ENCODE data around the gene COL23A1. TPM values are rescaled to one million over a fixed set of nuclear protein-coding genes. Genes with fewer than 3 reads are reported as not detected.

COL23A1 gene
- total RNA-seq, 4 donors from 2014 or later: 0.83 to 1.8 (median 1.5) TPM

- no peaks in the 10 kb centered on the region for H3K27me3 ChIP-seq
- WGBS: 50% methylated on average over 4 of the region's 4 CpGs
- no peaks in the 10 kb centered on the region for H3K4me1 ChIP-seq
- intact Hi-C loops (cut with DNase I): no loop called here
- H3K36me3 ChIP-seq: no peaks in the 10 kb centered on the region
- H3K9me3 ChIP-seq: no peaks in the 10 kb centered on the region
- H3K4me3 ChIP-seq: no peak overlapping the region
- TF ChIP-seq POLR2A (IDR thresholded peaks at IDR 0.05; ENCODE audit: low read depth) (no peak), EP300 (IDR thresholded peaks at IDR 0.05) (no peak), CTCF (IDR thresholded peaks at IDR 0.05) (no peak), POLR2AphosphoS5 (IDR thresholded peaks at IDR 0.05) (no peak)
- H3K27ac ChIP-seq (replicated peaks in 1 of 4): no peak overlapping the region
- no peak for DNase-seq (ENCODE audit: extremely low spot score)
These were observed 25.8 kb downstream of the COL23A1 start for GRCh38 chr5:178564397-178564796.

GRCh38 chr5:178563621-178564020 lies 26.6 kb downstream of the COL23A1 start:
- Histone ChIP-seq H3K36me3 (no peaks in the 10 kb centered on the region), H3K27ac (replicated peaks in 1 of 4) (no peak overlapping the region), H3K4me3 (no peak overlapping the region), H3K9me3 (no peaks in the 10 kb centered on the region), H3K4me1 (no peaks in the 10 kb centered on the region), H3K27me3 (no peaks in the 10 kb centered on the region)
- intact Hi-C loops (cut with DNase I): no loop called here
- TF ChIP-seq CTCF (IDR thresholded peaks at IDR 0.05) (no peak), POLR2A (IDR thresholded peaks at IDR 0.05; ENCODE audit: low read depth) (no peak), POLR2AphosphoS5 (IDR thresholded peaks at IDR 0.05) (no peak), EP300 (IDR thresholded peaks at IDR 0.05) (no peak)
- no peak for DNase-seq (ENCODE audit: extremely low spot score)
- WGBS: 86% methylated on average over 8 of the region's 8 CpGs

GRCh38 chr5:178561746-178562264 lies 28.4 kb downstream of the COL23A1 start:
- no peak for DNase-seq (ENCODE audit: extremely low spot score)
- no peaks in the 10 kb centered on the region for H3K9me3 ChIP-seq
- no peak overlapping the region for H3K27ac ChIP-seq (replicated peaks in 1 of 4)
- no peak overlapping the region for H3K4me3 ChIP-seq
- H3K36me3 ChIP-seq: no peaks in the 10 kb centered on the region
- intact Hi-C loops (cut with DNase I): no loop called here
- no peak for TF ChIP-seq CTCF (IDR thresholded peaks at IDR 0.05)
- no peak for TF ChIP-seq EP300 (IDR thresholded peaks at IDR 0.05)
- TF ChIP-seq POLR2A (IDR thresholded peaks at IDR 0.05; ENCODE audit: low read depth): no peak
- no peak for TF ChIP-seq POLR2AphosphoS5 (IDR thresholded peaks at IDR 0.05)
- H3K4me1 ChIP-seq: no peaks in the 10 kb centered on the region
- peaks cover 0 to 8% (median 0%) of the 10 kb centered on the region in 4 donors for H3K27me3 ChIP-seq
- WGBS: 87% methylated on average over 23 of the region's 23 CpGs

- H3K4me1 ChIP-seq: no peaks in the 10 kb centered on the region
- no peak overlapping the region for H3K4me3 ChIP-seq
- H3K27ac ChIP-seq (replicated peaks in 1 of 4): no peak overlapping the region
- H3K9me3 ChIP-seq: no peaks in the 10 kb centered on the region
- WGBS: 85% methylated on average over 5 of the region's 7 CpGs
- H3K36me3 ChIP-seq: no peaks in the 10 kb centered on the region
- intact Hi-C loops (cut with DNase I): no loop called here
- TF ChIP-seq POLR2AphosphoS5 (IDR thresholded peaks at IDR 0.05) (no peak), CTCF (IDR thresholded peaks at IDR 0.05) (no peak), POLR2A (IDR thresholded peaks at IDR 0.05; ENCODE audit: low read depth) (no peak)
- no peak for DNase-seq (ENCODE audit: extremely low spot score)
- H3K27me3 ChIP-seq: peaks cover 0 to 8% (median 0%) of the 10 kb centered on the region in 4 donors
These were observed 29.3 kb downstream of the COL23A1 start for GRCh38 chr5:178560911-178561310.

GRCh38 chr5:178557416-178557815 lies 32.8 kb downstream of the COL23A1 start:
- no peak overlapping the region for H3K27ac ChIP-seq (replicated peaks in 1 of 4)
- no peak for TF ChIP-seq POLR2A (IDR thresholded peaks at IDR 0.05; ENCODE audit: low read depth)
- no peaks in the 10 kb centered on the region for H3K4me1 ChIP-seq
- peaks cover 0 to 8% (median 0%) of the 10 kb centered on the region in 4 donors for H3K27me3 ChIP-seq
- no peak for DNase-seq (ENCODE audit: extremely low spot score)
- intact Hi-C loops (cut with DNase I): no loop called here
- H3K4me3 ChIP-seq: no peak overlapping the region
- 98% methylated on average over 8 of the region's 11 CpGs for WGBS
- H3K36me3 ChIP-seq: no peaks in the 10 kb centered on the region
- H3K9me3 ChIP-seq: no peaks in the 10 kb centered on the region
